Measurements from ENCODE around the gene TDRD10. TPM values are rescaled to one million over a fixed set of nuclear protein-coding genes. Genes with fewer than 3 reads are reported as not detected.

Gene TDRD10
- total and polyA plus RNA-seq, 2 of the 8 experiments (the other 6 are each of a cell fraction or from before 2014, with no cell fraction given): 0.15 to 0.27 TPM

- H3K4me3 ChIP-seq (ENCODE audit: extremely low read depth in 1 of 4, insufficient read depth in 2 of 4, low read depth in 3 of 4, low read length in 4 of 4): no peak overlapping the region
- H3K23ac ChIP-seq (ENCODE audit: insufficient read length): no peak overlapping the region
- no peak overlapping the region for H2BK15ac ChIP-seq (ENCODE audit: low read length)
- H3K23me2 ChIP-seq (ENCODE audit: low read depth, low read length): peaks cover 9% of the 10 kb centered on the region
- H3K56ac ChIP-seq (replicated peaks; ENCODE audit: insufficient read length, low read depth, low read length): no peak overlapping the region
- H2BK5ac ChIP-seq (ENCODE audit: low read depth, low read length): no peak overlapping the region; the same call in 1 of the 2 replicates
- 96% methylated on average over 29 of the region's 29 CpGs; no CpG with 5 or more reads in 1 of the 2 experiments for WGBS, 2 experiments (ENCODE audit: extremely low coverage in 1 of 2, insufficient coverage in 1 of 2, insufficient read length in 1 of 2, insufficient replicate concordance in 2 of 2, low coverage in 1 of 2, low lambda C conversion rate in 2 of 2, missing lambda C conversion rate in 1 of 2)
- ChIA-PET POLR2A (ENCODE audit: partially characterized antibody) (interaction anchor here (1.1 to 5.0 kb wide), 2 partner anchors 18 to 34 kb away, joined by 3 to 23 read pairs; no protein-coding TSS in a partner anchor), CTCF (ENCODE audit: partially characterized antibody) (interaction anchor here (1.0 to 2.1 kb wide), 6 partner anchors 11 to 236 kb away, joined by 3 to 13 read pairs (median 5); partner anchors contain the start of gene ADAR)
- peaks cover 3 to 17% (median 9%) of the 10 kb centered on the region in 4 experiments; a peak in 6 of 7 replicates for H3K4me1 ChIP-seq (replicated peaks in 1 of 4; ENCODE audit: control insufficient read depth in 3 of 4, insufficient read depth in 4 of 4, low read length in 3 of 4)
- no peak overlapping the region for H2AFZ ChIP-seq (ENCODE audit: low read length)
- H2AK5ac ChIP-seq (ENCODE audit: low read depth, low read length): no peak overlapping the region
- no peak overlapping the region for H4K5ac ChIP-seq (ENCODE audit: insufficient read length, low read depth, low read length)
- peaks cover 0 to 5% (median 0%) of the 10 kb centered on the region in 4 experiments; a peak in 1 of 7 replicates for H3K27me3 ChIP-seq (replicated peaks in 1 of 4; ENCODE audit: control insufficient read depth in 3 of 4, extremely low read depth in 1 of 4, insufficient read depth in 3 of 4, low read length in 3 of 4)
- H2BK12ac ChIP-seq (ENCODE audit: low read depth, low read length): no peak overlapping the region
- no peak overlapping the region for H3K4ac ChIP-seq (replicated peaks; ENCODE audit: insufficient read length, low read depth, low read length)
- no peaks in the 10 kb centered on the region for H3K79me1 ChIP-seq (ENCODE audit: low read depth, low read length)
- no peak overlapping the region for H3K14ac ChIP-seq (ENCODE audit: insufficient read length)
- no peak overlapping the region for H2BK20ac ChIP-seq (ENCODE audit: low read length)
- H3K9me3 ChIP-seq (ENCODE audit: insufficient read depth in 2 of 2, low read depth in 1 of 2, low read length in 1 of 2): no peaks in the 10 kb centered on the region
- H3K4me2 ChIP-seq (ENCODE audit: insufficient read depth in 1 of 2, low read depth in 2 of 2, low read length in 2 of 2): no peak overlapping the region
- DNase-seq (ENCODE audit: low read depth in 1 of 2, low spot score in 2 of 2) (no peak), FAIRE-seq (no peak)
- no peaks in the 10 kb centered on the region for H3K79me2 ChIP-seq (ENCODE audit: control insufficient read depth in 1 of 2, insufficient read depth in 2 of 2, low read length in 2 of 2)
- no peak overlapping the region for H3K9ac ChIP-seq (replicated peaks in 1 of 4; ENCODE audit: extremely low read depth in 1 of 4, low read depth in 3 of 4, low read length in 3 of 4)
- peaks cover 0 to 13% of the 10 kb centered on the region in 2 experiments for H4K20me1 ChIP-seq (replicated peaks in 1 of 2; ENCODE audit: control insufficient read depth in 1 of 2, insufficient read depth in 2 of 2, low read length in 2 of 2)
- H4K8ac ChIP-seq (ENCODE audit: extremely low read depth, insufficient read depth, low read length): no peak overlapping the region
- H3K36me3 ChIP-seq (ENCODE audit: control insufficient read depth in 2 of 4, insufficient read depth in 4 of 4, low read length in 3 of 4): peaks cover 0 to 3% (median 0%) of the 10 kb centered on the region in 4 experiments; a peak in 1 of 8 replicates
- no peak overlapping the region for H2BK120ac ChIP-seq (replicated peaks; ENCODE audit: low read depth, low read length)
- H3K18ac ChIP-seq (ENCODE audit: extremely low read depth, low read length): no peak overlapping the region
- H3K27ac ChIP-seq (ENCODE audit: low read depth, low read length): no peak overlapping the region
- H4K91ac ChIP-seq (replicated peaks; ENCODE audit: insufficient read length, low read length): no peak overlapping the region
- TF ChIP-seq JUN (IDR thresholded peaks at IDR 0.05; ENCODE audit: low read depth, low read length) (no peak), TEAD4 (IDR thresholded peaks at IDR 0.05; ENCODE audit: low read depth, low read length) (no peak), FOSL1 (IDR thresholded peaks at IDR 0.05; ENCODE audit: insufficient read depth, low read depth, low read length) (no peak), TAF7 (optimal IDR thresholded peaks at IDR 0.05; ENCODE audit: borderline replicate concordance, low read depth, low read length) (no peak), ASH2L (IDR thresholded peaks at IDR 0.05; ENCODE audit: low read length) (no peak), POLR2AphosphoS5 (IDR thresholded peaks at IDR 0.05; ENCODE audit: low read depth, low read length) (no peak), POLR2A (IDR thresholded peaks at IDR 0.05; ENCODE audit: control extremely low read depth in 1 of 2, low read depth in 2 of 2, low read length in 2 of 2) (no peak), YY1 (IDR thresholded peaks at IDR 0.05; ENCODE audit: low read depth, low read length) (no peak), SP1 (IDR thresholded peaks at IDR 0.05; ENCODE audit: low read depth, low read length) (no peak), KDM1A (IDR thresholded peaks at IDR 0.05; ENCODE audit: borderline replicate concordance, low read length) (no peak), ATF2 (IDR thresholded peaks at IDR 0.05; ENCODE audit: low read length) (no peak)
- TF ChIP-seq, protein P1, sequence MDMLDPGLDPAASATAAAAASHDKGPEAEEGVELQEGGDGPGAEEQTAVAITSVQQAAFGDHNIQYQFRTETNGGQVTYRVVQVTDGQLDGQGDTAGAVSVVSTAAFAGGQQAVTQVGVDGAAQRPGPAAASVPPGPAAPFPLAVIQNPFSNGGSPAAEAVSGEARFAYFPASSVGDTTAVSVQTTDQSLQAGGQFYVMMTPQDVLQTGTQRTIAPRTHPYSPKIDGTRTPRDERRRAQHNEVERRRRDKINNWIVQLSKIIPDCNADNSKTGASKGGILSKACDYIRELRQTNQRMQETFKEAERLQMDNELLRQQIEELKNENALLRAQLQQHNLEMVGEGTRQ (IDR thresholded peaks at IDR 0.05; ENCODE audit: low read length): no peak
These were observed 69.9 kb downstream of the TDRD10 start for GRCh38 chr1:154571964-154572288.

All from H1 (cell line).